Measurements from ENCODE around the gene SIGLEC12.
"Not testable (repeated sequence)": the region's sequence is repeated elsewhere in the genome, so short reads cannot be mapped to it uniquely, and the experiment has no call there.

Gene SIGLEC12

GRCh38 chr19:51470966-51471365 lies 30.6 kb downstream of the SIGLEC12 start:
- no peak for TF ChIP-seq CTCF (IDR thresholded peaks at IDR 0.05; ENCODE audit: low read depth, low read length, missing control alignments)
- in situ Hi-C loops (cut with HindIII; ENCODE audit: low sequenced_read_pairs), result loop anchor here (5.0 kb wide), 1 partner anchor 76 kb away; no protein-coding TSS in a partner anchor
- no peak for DNase-seq (ENCODE audit: low read depth)
- H3K4me3 ChIP-seq (ENCODE audit: low read depth, low read length), result no peak overlapping the region

GRCh38 chr19:51469629-51470028 lies 32.0 kb downstream of the SIGLEC12 start:
- no peak for TF ChIP-seq CTCF (IDR thresholded peaks at IDR 0.05; ENCODE audit: low read depth, low read length, missing control alignments)
- in situ Hi-C loops (cut with HindIII; ENCODE audit: low sequenced_read_pairs), result loop anchor here (5.0 kb wide), 1 partner anchor 78 kb away; no protein-coding TSS in a partner anchor
- DNase-seq (ENCODE audit: low read depth), result no peak
- H3K4me3 ChIP-seq (ENCODE audit: low read depth, low read length), result no peak overlapping the region

GRCh38 chr19:51469162-51469561 lies 32.4 kb downstream of the SIGLEC12 start:
- no peak for TF ChIP-seq CTCF (IDR thresholded peaks at IDR 0.05; ENCODE audit: low read depth, low read length, missing control alignments)
- in situ Hi-C loops (cut with HindIII; ENCODE audit: low sequenced_read_pairs), result no loop called here
- no peak for DNase-seq (ENCODE audit: low read depth)
- H3K4me3 ChIP-seq (ENCODE audit: low read depth, low read length), result no peak overlapping the region

- TF ChIP-seq CTCF (IDR thresholded peaks at IDR 0.05; ENCODE audit: low read depth, low read length, missing control alignments), result no peak
- DNase-seq (ENCODE audit: low read depth), result no peak
- in situ Hi-C loops (cut with HindIII; ENCODE audit: low sequenced_read_pairs), result no loop called here
- no peak overlapping the region for H3K4me3 ChIP-seq (ENCODE audit: low read depth, low read length)
Measured at GRCh38 chr19:51468545-51468920, 33.1 kb downstream of the SIGLEC12 start.

GRCh38 chr19:51467864-51468544 lies 33.6 kb downstream of the SIGLEC12 start:
- no peak for DNase-seq (ENCODE audit: low read depth)
- H3K4me3 ChIP-seq (ENCODE audit: low read depth, low read length), result no peak overlapping the region
- TF ChIP-seq CTCF (IDR thresholded peaks at IDR 0.05; ENCODE audit: low read depth, low read length, missing control alignments), result no peak
- in situ Hi-C loops (cut with HindIII; ENCODE audit: low sequenced_read_pairs), result no loop called here

- no peak for DNase-seq (ENCODE audit: low read depth)
- H3K4me3 ChIP-seq (ENCODE audit: low read depth, low read length), result no peak overlapping the region
- in situ Hi-C loops (cut with HindIII; ENCODE audit: low sequenced_read_pairs), result no loop called here
- no peak for TF ChIP-seq CTCF (IDR thresholded peaks at IDR 0.05; ENCODE audit: low read depth, low read length, missing control alignments)
Measured at GRCh38 chr19:51466723-51467122, 34.9 kb downstream of the SIGLEC12 start.

- DNase-seq (ENCODE audit: low read depth); H3K4me3 ChIP-seq (ENCODE audit: low read depth, low read length); in situ Hi-C loops (cut with HindIII; ENCODE audit: low sequenced_read_pairs): not testable (repeated sequence)
Measured at GRCh38 chr19:51463976-51464581, 37.5 kb downstream of the SIGLEC12 start.
